HG03575 (cell line): ENCODE measurements around the gene MGAT5.
A peak's percentile ranks its signal among the peaks of the same experiment; 100 is the strongest.

Source experiments
- ATAC-seq: cut with Tn5 transposase; IDR thresholded peaks from one replicate; pipeline ENCODE4 v1.9.1; 2021; ENCODE audit not compliant: unreplicated experiment, insufficient number of reproducible peaks, low FRiP score; ENCODE audit errors: extremely low read depth

Gene MGAT5

GRCh38 chr2:134250840-134251461 is 2.9 kb upstream of the MGAT5 start:
- ATAC-seq: no peak

DNA sequence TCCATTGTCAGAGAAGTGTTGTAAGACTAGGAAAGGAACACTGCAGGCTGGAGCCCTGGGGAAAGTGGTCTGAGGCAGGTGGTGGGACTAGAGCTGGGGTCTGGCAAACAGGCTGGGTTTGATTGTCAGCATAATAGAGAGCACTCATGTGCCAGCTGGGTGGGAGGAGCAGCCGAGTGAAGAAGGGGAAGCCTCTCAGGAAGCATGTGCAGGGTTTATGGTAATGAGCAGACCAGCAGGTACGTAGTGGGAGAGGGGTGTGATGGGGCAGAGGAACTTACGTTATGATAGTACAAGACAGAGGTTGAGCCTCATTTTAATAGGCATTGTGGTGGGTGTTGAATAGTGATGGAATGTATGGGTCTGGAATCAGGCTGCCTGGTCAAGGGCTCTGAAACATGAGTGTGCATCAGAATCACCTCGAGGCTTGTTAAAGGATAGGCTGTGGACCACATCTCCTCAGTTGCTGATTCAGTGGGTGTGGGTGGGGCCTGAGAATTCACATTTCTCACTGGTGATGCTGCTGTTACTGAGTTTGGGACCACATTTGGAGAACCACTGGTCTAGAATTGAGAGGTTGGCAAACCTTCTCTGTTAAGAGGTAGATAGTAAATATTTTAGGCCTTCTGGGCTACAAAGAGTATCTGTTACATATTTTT is 1.7 kb upstream of the MGAT5 start:
- no peak for ATAC-seq

DNA sequence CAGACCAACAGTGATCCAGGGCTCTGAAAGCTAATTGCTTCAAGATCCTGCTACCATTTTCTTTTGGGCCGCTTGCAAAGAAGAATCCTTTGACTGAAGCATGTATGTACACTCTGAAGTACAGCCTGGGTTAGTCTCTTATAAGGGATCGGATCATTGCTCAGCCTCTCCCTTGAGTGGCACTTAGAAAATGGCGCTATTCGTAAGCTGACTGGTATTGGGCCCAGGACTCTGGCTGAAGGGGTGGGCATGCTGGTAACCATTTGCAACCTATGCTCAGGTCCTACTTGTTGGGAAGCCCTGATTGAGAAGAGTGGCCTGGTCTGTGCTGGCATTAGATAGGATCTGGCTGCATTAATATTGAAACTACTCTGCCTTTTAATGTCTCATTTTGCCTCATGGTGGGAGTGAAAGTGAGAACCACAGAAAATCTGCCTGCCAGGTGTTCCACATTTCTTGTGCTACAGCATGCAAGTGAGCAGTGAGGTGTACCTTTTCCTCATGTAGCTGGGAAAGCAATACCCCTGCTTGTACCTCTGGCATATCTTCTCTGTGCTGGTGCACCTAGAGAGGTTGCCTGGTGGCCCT is 661 bp upstream of the MGAT5 start:
- ATAC-seq: peak; percentile 33

- no peak for ATAC-seq
These were observed 952 bp downstream of the MGAT5 start for GRCh38 chr2:134254824-134255223.

DNA sequence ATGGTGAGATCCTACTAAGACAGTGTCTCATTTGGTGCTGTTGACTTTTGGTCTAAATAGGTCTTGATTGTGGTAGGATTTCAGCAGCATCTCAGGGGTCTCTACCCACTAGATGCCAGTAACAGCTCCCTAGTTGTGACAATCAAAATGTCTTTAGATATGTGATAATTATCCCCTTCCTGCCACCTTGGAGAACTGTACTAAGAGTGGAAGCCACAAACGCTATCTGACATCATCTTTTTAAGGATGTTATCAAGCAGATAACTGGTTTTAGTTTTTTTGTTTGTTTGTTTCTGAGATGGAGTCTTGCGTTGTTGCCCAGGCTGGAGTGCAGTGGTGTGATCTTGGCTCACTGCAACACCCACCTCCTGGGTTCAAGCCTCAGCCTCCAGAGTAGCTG is 3.1 kb downstream of the MGAT5 start:
- no peak for ATAC-seq

GRCh38 chr2:134257509-134257908 is 3.6 kb downstream of the MGAT5 start:
- no peak for ATAC-seq

- no peak for ATAC-seq
These were observed 4.3 kb downstream of the MGAT5 start for GRCh38 chr2:134257965-134258683.

GRCh38 chr2:134258684-134259388 is 5.0 kb downstream of the MGAT5 start:
- ATAC-seq: no peak

GRCh38 chr2:134259571-134259970 is 5.7 kb downstream of the MGAT5 start:
- no peak for ATAC-seq

- ATAC-seq: no peak
These were observed 6.1 kb downstream of the MGAT5 start for GRCh38 chr2:134259994-134260393.

DNA sequence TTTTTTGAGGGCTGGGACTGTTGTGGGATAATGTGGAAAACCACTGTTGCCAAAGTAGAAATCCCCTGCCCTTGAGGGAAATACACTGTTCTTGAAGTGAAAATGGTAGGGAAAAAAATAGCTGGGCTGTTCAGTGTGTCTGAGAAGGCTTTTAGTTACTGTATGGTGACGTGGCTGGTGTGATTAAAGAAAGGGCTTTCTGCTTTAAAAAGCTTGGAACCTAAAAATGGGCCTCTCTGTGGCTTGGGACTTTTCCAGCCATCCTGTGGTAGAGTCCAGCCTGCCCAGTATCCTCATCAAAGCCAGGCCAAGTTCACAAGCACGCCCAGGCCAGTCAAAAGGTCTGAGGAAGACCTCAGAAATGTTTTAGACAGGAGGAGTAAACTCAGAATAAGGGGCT is 6.8 kb downstream of the MGAT5 start:
- no peak for ATAC-seq

DNA sequence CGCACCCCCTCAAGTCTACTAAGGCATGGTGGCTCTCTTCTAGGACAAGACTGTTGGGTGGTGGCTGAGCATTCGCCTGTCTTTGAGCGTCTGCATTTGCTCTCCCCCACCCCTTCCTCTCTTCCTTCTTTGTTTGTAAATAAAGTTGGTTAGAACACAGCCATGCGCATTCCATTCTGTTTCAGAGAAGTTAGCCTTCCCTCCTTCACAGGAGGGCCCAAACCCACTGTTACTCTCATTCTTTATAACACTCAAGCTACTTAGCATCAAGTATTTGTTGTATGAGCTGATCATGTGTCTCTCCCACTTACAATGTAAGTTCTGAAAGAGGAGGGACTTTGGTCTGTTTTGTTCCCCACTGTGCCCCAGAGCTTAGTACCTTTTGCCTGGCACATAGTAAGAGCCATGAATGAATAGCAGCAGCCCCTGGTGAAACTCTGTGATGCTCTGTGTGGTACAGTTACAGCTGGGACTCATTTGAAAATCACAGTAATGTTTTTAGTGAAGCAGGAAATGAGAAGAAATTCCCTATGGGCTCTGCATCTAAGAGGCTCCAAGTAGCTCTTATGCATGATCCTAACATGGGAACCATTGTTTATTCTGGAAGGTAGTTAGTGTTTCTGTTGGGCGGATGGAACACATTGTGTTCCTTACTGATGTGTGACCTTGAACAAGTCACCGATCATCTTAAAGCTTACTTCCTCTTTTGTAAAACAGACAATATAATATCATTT is 7.7 kb downstream of the MGAT5 start:
- no peak for ATAC-seq

- ATAC-seq: no peak
These were observed 8.8 kb downstream of the MGAT5 start for GRCh38 chr2:134262684-134263083.

- ATAC-seq: no peak
These were observed 14.4 kb downstream of the MGAT5 start for GRCh38 chr2:134268265-134268664.

- ATAC-seq: no peak
These were observed 15.4 kb downstream of the MGAT5 start for GRCh38 chr2:134269230-134269629.

DNA sequence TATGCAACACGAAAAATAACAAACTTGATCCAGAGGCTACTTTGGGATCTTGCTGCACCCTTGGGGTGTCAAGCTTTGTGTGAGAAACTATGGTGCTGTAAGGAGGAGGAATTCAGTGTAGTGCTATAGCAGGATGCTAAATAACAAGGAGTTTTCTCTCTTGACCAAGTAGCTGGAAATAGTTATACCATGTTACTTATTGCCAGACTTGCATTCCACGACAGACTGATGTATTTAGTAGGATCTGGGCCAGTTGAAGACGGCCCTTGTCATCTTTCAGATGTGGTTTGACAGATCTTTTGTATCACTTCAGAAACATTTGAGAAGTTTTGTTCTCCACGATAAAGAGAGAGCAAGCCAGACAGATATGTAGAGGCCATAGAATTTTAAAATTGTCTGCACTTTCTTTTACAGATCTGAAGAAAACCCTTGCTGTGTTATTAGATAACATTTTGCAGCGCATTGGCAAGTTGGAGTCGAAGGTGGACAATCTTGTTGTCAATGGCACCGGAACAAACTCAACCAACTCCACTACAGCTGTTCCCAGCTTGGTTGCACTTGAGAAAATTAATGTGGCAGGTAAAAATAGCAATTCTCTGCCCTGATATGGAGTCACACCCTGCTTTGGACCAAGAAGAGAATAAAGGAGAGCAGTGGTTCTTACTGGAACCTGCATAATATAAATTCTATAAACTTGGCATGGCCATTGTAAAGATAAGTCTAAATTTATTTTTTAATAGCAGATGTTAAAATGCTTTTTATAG is 16.3 kb downstream of the MGAT5 start:
- no peak for ATAC-seq

DNA sequence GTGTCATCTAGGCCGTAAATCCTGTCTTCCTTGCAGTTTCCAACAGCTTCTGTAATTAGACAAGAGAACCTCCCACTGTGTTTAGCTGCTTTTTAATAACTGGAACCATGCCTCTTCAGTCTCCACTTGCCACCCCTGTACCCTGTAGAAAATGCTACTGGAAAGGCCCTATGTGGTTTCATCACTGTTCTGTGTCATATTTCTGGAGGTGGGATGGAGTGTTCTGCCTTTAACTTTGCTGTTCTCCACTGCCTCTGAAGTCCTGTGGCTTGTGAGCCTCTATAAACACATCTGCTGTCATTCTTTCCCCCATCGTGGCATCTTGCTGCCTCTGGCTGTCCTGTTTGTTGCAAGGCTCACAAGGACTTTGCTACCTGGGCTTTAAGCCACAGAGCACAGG is 17.9 kb downstream of the MGAT5 start:
- no peak for ATAC-seq

GRCh38 chr2:134272806-134273205 is 18.9 kb downstream of the MGAT5 start:
- ATAC-seq: no peak
